HG02759 (cell line): Measurements from ENCODE around the gene AKAP9.
"Not testable (repeated sequence)": the region's sequence is repeated elsewhere in the genome, so short reads cannot be mapped to it uniquely, and the experiment has no call there.

Experiments
- ATAC-seq: cut with Tn5 transposase; IDR thresholded peaks from one replicate; pipeline ENCODE4 v1.9.1; 2021; ENCODE audit warnings: mild to moderate bottlenecking, moderate library complexity; ENCODE audit not compliant: unreplicated experiment

AKAP9 gene

DNA sequence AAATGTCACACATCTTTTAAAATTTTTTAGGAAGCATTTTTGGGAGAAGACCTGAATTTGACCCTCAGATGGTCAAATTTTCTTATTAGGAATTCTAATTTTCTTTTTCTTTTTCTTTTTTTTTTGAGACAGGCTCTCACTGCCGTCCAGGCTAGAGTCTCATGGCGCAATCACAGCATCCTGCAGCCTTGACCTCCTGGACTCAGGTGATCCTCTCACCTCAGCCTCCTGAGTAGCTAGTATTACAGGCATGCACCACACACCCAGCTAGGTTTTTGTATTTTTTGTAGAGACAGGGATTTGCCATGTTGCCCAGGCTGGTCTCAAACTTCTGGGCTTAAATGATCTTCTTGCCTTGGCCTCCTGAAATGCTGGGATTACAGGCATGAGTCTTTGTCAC is 65.4 kb downstream of the AKAP9 start:
- no peak for ATAC-seq

DNA sequence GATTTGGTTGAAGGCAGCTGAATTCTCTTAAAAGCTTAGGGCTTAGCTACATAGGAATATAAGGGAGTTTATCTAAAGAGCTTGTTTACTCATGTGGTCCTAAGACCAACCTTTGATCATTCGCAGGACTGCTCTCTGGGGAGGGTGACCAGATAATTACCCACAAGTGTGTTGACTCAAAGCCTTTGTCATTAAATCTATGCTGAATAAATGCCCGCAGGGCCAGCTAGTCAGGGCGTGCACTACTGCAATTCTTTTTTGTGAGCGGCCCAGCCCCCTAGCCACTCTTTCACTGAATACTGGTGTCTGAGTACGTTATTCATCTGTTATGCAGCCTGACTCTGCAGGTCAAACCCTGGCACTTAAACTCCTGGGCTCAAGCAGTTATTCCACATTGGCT is 69.6 kb downstream of the AKAP9 start:
- ATAC-seq, result no peak

GRCh38 chr7:92013611-92014010 is 72.9 kb downstream of the AKAP9 start:
- ATAC-seq, result no peak

GRCh38 chr7:92020636-92021035 is 80.0 kb downstream of the AKAP9 start:
- ATAC-seq, result no peak

DNA sequence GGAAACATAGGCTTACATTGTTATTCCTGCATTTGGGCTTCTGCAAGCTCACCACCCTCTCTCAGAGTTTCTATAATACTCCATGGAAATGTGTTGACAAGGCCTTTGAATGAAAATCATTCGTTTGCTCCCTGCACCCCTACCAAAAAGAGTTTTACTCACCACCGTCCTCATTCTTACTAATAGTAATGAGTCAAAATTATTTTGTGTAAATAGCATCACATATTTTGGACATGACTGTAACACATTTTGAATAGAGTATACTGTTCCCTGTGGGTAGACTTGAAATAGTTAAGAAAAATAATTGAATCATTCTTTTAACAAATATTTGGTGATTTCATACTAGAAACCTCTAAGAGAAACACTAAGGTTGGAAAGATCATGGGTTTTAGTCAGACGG is 84.6 kb downstream of the AKAP9 start:
- ATAC-seq, result no peak

GRCh38 chr7:92026635-92027034 is 86.0 kb downstream of the AKAP9 start:
- not testable (repeated sequence) for ATAC-seq

DNA sequence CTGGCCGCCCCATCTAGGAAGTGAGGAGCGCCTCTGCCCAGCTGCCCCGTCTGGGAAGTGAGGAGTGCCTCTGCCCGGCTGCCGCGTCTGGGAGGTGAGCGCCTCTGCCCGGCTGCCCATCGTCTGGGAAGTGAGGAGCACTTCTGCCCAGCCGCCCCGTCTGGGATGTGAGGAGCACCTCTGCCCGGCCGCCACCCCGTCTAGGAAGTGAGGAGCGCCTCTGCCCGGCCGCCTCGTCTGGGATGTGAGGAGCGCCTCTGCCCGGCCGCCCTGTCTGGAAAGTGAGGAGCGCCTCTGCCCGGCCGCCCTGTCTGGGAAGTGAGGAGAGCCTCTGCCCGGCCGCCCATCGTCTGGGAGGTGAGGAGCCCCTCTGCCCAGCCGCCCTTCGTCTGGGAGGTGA is 86.5 kb downstream of the AKAP9 start:
- ATAC-seq, result not testable (repeated sequence)

DNA sequence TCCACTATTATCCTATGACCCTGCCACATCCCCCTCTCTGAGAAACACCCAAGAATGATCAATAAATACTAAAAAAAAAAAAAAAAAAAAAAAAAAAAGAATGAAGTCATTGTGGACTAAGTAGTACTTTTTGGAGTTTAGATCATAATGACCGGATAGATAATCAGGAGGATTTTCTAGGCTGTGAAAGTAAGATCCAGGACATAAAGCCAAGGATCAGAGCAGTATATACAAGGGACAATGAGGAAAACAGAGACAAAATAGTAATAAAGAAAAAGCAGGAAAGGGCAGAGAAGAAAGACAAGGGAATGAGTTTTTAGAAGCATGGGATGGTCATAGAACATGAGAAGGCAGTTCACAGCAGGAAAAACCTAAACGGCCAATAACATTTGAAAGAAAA is 87.6 kb downstream of the AKAP9 start:
- no peak for ATAC-seq

- ATAC-seq, result no peak
These were observed 88.0 kb downstream of the AKAP9 start for GRCh38 chr7:92028686-92029085.

- no peak for ATAC-seq
These were observed 93.5 kb downstream of the AKAP9 start for GRCh38 chr7:92034116-92034515.

- ATAC-seq, result no peak
These were observed 94.9 kb downstream of the AKAP9 start for GRCh38 chr7:92035576-92035975.

GRCh38 chr7:92039900-92040299 is 99.2 kb downstream of the AKAP9 start:
- no peak for ATAC-seq

GRCh38 chr7:92042056-92042737 is 101.5 kb downstream of the AKAP9 start:
- ATAC-seq, result no peak

DNA sequence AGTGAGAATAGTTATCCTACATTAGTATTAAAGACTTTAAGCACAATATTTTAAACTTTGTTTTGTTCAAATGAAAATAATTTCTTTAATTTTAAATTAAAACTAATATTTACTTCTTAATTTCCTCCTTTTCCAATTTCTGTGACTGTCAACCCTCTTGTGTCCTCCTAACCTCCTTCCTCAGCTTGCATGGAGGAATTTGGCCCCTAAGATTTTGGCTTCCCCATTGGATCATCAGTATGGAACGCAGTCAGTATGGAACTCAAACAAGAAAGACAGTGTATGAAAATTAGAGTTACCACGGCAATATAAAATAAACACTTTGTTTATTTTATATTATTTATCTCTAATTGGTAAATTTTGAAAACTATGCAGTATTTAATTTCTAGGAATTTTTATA is 102.4 kb downstream of the AKAP9 start:
- no peak for ATAC-seq

- ATAC-seq, result no peak
These were observed 103.0 kb downstream of the AKAP9 start for GRCh38 chr7:92043637-92044036.

DNA sequence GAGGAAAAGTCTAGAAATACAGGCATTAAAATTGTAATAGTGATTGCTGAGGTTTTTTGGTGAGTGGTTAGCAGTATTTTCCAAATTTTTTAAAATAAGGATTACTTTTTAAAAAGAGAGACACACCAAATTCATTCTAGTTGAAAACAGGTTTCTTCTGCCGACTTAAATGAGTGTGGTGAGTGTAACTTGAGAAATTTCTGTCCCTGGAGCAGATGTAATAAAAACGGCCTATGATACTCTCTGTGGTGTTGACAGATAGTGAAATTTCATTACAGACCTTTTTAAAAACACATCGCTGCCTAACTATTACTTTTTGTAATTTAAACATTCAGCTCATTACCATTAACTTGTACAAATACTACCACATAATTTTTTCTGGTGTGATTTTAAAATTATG is 103.5 kb downstream of the AKAP9 start:
- no peak for ATAC-seq

DNA sequence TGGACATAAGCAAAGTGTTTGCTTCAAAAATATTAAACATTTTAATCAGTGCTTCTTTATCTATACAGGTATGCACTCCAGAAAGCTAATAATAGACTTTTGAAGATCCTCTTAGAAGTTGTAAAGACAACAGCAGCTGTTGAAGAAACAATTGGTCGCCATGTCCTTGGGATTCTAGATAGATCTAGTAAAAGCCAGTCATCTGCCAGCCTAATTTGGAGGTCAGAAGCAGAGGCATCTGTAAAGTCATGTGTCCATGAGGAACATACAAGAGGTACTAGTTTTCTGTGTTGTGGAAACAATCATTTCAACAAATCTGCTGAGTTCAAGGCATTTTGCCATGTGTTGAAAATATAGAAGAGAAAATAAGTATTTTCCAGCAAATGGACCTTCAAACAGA is 104.3 kb downstream of the AKAP9 start:
- ATAC-seq, result no peak

DNA sequence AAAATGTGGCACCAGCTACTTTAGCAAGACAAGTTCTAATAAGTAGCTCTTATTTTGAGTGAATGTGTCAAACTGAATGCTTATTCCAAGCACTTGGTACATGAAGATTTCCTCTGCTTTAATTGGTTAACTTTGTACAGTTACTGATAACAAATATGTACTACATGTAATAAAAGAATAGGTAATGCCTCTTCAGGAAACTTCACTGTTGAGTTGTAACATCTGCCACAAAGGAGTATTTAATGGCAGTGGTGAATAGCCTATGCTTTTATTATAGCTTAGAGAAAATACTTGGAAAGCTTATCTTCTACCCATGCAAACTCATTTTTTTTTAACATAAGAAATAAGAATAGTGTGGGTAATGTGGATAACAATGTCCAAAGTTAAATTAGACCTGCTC is 111.0 kb downstream of the AKAP9 start:
- ATAC-seq, result no peak

DNA sequence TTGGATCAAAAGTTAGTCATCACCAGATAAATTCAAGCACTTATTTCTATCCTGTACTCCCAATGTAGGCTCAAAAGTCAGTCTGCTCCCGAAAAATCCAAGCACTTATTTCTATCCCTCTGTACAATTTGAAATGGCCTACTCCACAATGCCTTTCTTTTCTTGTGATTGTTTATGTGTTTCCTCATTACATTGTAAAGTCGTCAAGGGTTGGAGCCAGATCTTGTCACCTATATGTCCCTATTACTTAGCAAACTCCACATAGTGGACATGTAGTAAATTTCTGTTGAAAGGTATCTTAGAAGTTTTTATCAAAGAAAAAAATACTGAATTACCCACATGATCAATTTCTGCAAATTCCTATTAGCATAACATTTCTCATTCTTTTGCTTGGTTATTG is 111.5 kb downstream of the AKAP9 start:
- ATAC-seq, result no peak

DNA sequence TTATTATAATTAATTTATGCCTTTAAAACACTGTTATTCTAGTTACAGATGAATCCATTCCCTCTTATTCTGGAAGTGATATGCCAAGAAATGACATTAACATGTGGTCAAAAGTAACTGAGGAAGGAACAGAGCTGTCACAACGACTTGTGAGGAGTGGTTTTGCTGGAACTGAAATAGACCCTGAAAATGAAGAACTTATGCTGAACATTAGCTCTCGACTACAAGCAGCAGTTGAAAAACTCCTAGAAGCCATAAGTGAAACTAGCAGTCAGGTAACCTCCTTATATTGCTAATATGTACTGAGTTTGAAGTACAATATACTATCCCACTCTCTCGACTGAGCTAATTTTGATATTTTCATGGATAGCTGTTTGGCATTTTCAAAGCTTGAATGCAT is 112.0 kb downstream of the AKAP9 start:
- no peak for ATAC-seq

DNA sequence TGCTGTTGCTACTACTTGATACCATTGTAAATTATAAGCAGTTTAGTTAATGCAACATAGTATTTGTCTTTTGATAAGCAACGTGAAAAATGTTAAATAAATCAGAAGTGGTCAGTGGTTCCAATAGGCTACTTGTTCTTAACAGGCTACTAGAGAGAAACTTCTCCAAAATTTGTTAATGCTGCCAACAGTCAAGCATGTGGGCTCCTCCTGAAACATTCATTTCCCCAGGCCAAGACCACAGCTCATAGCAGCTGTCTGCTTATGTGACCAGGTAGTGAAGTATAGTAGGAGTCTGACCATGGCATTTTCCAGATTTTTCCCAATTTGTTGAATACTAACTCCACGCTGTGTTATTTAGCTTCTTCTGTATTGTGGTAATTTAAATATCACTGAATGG is 112.7 kb downstream of the AKAP9 start:
- no peak for ATAC-seq

- ATAC-seq, result no peak
These were observed 115.6 kb downstream of the AKAP9 start for GRCh38 chr7:92056286-92056685.

GRCh38 chr7:92057375-92057774 is 116.7 kb downstream of the AKAP9 start:
- no peak for ATAC-seq
